Fibroblast of villous mesenchyme (primary cell): ENCODE data around the gene SLIT3. TPM values are rescaled to one million over a fixed set of nuclear protein-coding genes. Genes with fewer than 3 reads are reported as not detected.

ENCODE experiments used
- DNase-seq: peaks from one replicate; pipeline ENCODE4 v3.0.0-alpha.2; 2010; ENCODE audit warnings: low read depth
- H3K4me3 ChIP-seq: 2 replicates; pipeline ENCODE4 v1.5.1; 2011; ENCODE audit warnings: low read depth, mild to moderate bottlenecking, low read length
- CTCF ChIP-seq: IDR thresholded peaks from 2 replicates; pipeline ENCODE4 v1.5.1; 2012; ENCODE audit warnings: low read depth, mild to moderate bottlenecking, low read length; ENCODE audit not compliant: insufficient read depth
- total RNA-seq: library from RNA; depleted of rRNA; stranded (reverse); fragments of >200 nt; gene quantifications from 2 replicates; pipeline ENCODE4 v1.2.3, GENCODE V29; 2012

The SLIT3 gene
- total RNA-seq, 1 donor: under 0.01 TPM

GRCh38 chr5:168992687-168993086 lies 308.3 kb downstream of the SLIT3 start:
- TF ChIP-seq CTCF: no peak
- H3K4me3 ChIP-seq: no peak overlapping the region
- DNase-seq: no peak

GRCh38 chr5:168992016-168992415 lies 308.9 kb downstream of the SLIT3 start:
- no peak for TF ChIP-seq CTCF
- no peak overlapping the region for H3K4me3 ChIP-seq
- DNase-seq: no peak

- TF ChIP-seq CTCF: no peak
- DNase-seq: no peak
- H3K4me3 ChIP-seq: no peak overlapping the region
These were observed 309.6 kb downstream of the SLIT3 start for GRCh38 chr5:168991311-168991710.

GRCh38 chr5:168990679-168991078 lies 310.3 kb downstream of the SLIT3 start:
- H3K4me3 ChIP-seq: no peak overlapping the region
- DNase-seq: no peak
- no peak for TF ChIP-seq CTCF

- TF ChIP-seq CTCF: no peak
- no peak overlapping the region for H3K4me3 ChIP-seq
- DNase-seq: no peak
These were observed 311.0 kb downstream of the SLIT3 start for GRCh38 chr5:168989731-168990505.

- DNase-seq: no peak
- H3K4me3 ChIP-seq: no peak overlapping the region
- TF ChIP-seq CTCF: no peak
These were observed 312.2 kb downstream of the SLIT3 start for GRCh38 chr5:168988699-168989098.
